HCT116 (cell line): ENCODE results near the gene COG5. TPM values are rescaled to one million over a fixed set of nuclear protein-coding genes. Genes with fewer than 3 reads are reported as not detected.

Source experiments
- ATAC-seq: fragments of 200-7000 bp; cut with Tn5 transposase; 2 replicates; pipeline ENCODE4 v1.9.1; 2020; ENCODE audit warnings: mild to moderate bottlenecking, moderate library complexity
- BruUV-seq: library from RNA; stranded (reverse); fragments of 400-500 nt; replicated peaks from 2 replicates; lab custom pipeline; 2021; lab: Mats Ljungman, UMichigan
- CTCF ChIA-PET: fragments of 300-600 bp; sonication (Branson Sonifier 250); formaldehyde crosslinking; loops from one replicate; lab custom pipeline; 2021; ENCODE audit warnings: antibody characterized with exemption; lab: Charles Lee
- POLR2A ChIA-PET: fragments of 300-600, 350-600 bp; sonication (Branson Sonifier 250); formaldehyde crosslinking; loops from one replicate; lab custom pipeline; 2021; ENCODE audit warnings: antibody characterized with exemption; lab: Charles Lee
- RAD21 ChIA-PET, 2 experiments: fragments of 300-600 bp; sonication (Branson Sonifier 250); formaldehyde crosslinking; loops; one replicate each; lab custom pipeline; 2023; ENCODE audit warnings: low total read pairs in 2 of 2; ENCODE audit not compliant: uncharacterized antibody in 2 of 2, unreplicated experiment in 2 of 2, low non-redundant PET in 1 of 2; lab: Charles Lee
- DNase-seq: peaks from one replicate; pipeline ENCODE4 v3.0.0-alpha.2; 2010; ENCODE audit warnings: low read depth, low spot score
- H2AFZ ChIP-seq: fragments of 200-600 bp; shearing (Covaris generic), sonication (generic); 2 replicates; pipeline ENCODE4 v1.6.1; 2017; ENCODE audit warnings: low read depth, mixed run types, mixed read lengths, antibody characterized with exemption, low read length; ENCODE audit not compliant: poor library complexity, severe bottlenecking
- H3K27ac ChIP-seq: 2 replicates; pipeline ENCODE4 v1.5.1; 2012; ENCODE audit warnings: low read depth, low read length
- H3K27me3 ChIP-seq: fragments of 200-600 bp; sonication (generic); 2 replicates; pipeline ENCODE4 v1.6.1; 2016; ENCODE audit warnings: mixed run types, low read length, mixed read lengths; ENCODE audit not compliant: insufficient read depth
- H3K36me3 ChIP-seq, 2 experiments: fragments of 200-500 bp in 1 of 2; fragments of 200-600 bp in 1 of 2; sonication (Bioruptor generic) in 1 of 2; sonication (generic) in 1 of 2; 2 replicates each; pipeline versions ENCODE4 v1.5.1 to v1.6.1; 2014 to 2016; ENCODE audit warnings: low read length in 2 of 2, inconsistent platforms in 1 of 2, mixed read lengths in 1 of 2, mixed run types in 1 of 2; ENCODE audit not compliant: insufficient read depth in 2 of 2, control insufficient read depth in 1 of 2
- H3K4me1 ChIP-seq, 2 experiments: fragments of 200-600 bp in 1 of 2; sonication (generic) in 1 of 2; 2 replicates each; pipeline versions ENCODE4 v1.5.1 to v1.6.1; 2012 to 2017; ENCODE audit warnings: low read length in 2 of 2, inconsistent platforms in 1 of 2, mild to moderate bottlenecking in 1 of 2, mixed read lengths in 1 of 2, mixed run types in 1 of 2, moderate library complexity in 1 of 2; ENCODE audit not compliant: insufficient read depth in 2 of 2, control insufficient read depth in 1 of 2
- H3K4me2 ChIP-seq: fragments of 200-600 bp; sonication (generic); 2 replicates; pipeline ENCODE4 v1.6.1; 2017; ENCODE audit warnings: mixed run types, low read length, mixed read lengths
- H3K4me3 ChIP-seq, 2 experiments: fragments of 200-600 bp in 1 of 2; sonication (generic) in 1 of 2; replicated peaks in 1 of 2; 2 replicates each; pipeline ENCODE4 v1.5.1; 2011 to 2016; ENCODE audit warnings: low read length in 2 of 2, control low read depth in 1 of 2, low read depth in 1 of 2, mild to moderate bottlenecking in 1 of 2, mixed read lengths in 1 of 2, mixed run types in 1 of 2
- H3K79me2 ChIP-seq: fragments of 200-600 bp; sonication (generic); 2 replicates; pipeline ENCODE4 v1.6.1; 2017; ENCODE audit warnings: mild to moderate bottlenecking, mixed run types, low read length, moderate library complexity, mixed read lengths; ENCODE audit not compliant: insufficient read depth
- H3K9ac ChIP-seq: fragments of 200-600 bp; sonication (generic); 2 replicates; pipeline ENCODE4 v1.6.1; 2016; ENCODE audit warnings: low read length, mixed read lengths
- H3K9me2 ChIP-seq: fragments of 200-600 bp; sonication (generic), shearing (Covaris generic); 2 replicates; pipeline ENCODE4 v1.6.1; 2017; ENCODE audit warnings: mixed run types, mild to moderate bottlenecking, moderate library complexity; ENCODE audit not compliant: insufficient read depth
- H3K9me3 ChIP-seq, 2 experiments: fragments of 200-500 bp in 1 of 2; fragments of 200-600 bp in 1 of 2; sonication (Bioruptor generic) in 1 of 2; sonication (generic) in 1 of 2; 2 replicates each; pipeline ENCODE4 v1.6.1; 2014 to 2017; ENCODE audit warnings: low read length in 2 of 2, mixed read lengths in 2 of 2, inconsistent platforms in 1 of 2, low read depth in 1 of 2, mild to moderate bottlenecking in 1 of 2, mixed run types in 1 of 2, moderate library complexity in 1 of 2; ENCODE audit not compliant: control insufficient read depth in 1 of 2, insufficient read depth in 1 of 2
- H4K20me1 ChIP-seq: fragments of 200-600 bp; sonication (generic), shearing (Covaris generic); 2 replicates; pipeline ENCODE4 v1.6.1; 2017; ENCODE audit warnings: mixed run types, mild to moderate bottlenecking, moderate library complexity; ENCODE audit not compliant: insufficient read depth
- CBX3 ChIP-seq: IDR thresholded peaks from 2 replicates; pipeline ENCODE4 v1.6.1; 2012; ENCODE audit warnings: low read depth
- EGR1 ChIP-seq: IDR thresholded peaks from 2 replicates; pipeline ENCODE4 v1.6.1; 2012; ENCODE audit warnings: low read depth
- ELF1 ChIP-seq: IDR thresholded peaks from 2 replicates; pipeline ENCODE4 v1.6.1; 2012; ENCODE audit warnings: low read depth, borderline replicate concordance
- EZH2 ChIP-seq: fragments of 200-600 bp; sonication (generic); IDR thresholded peaks from 2 replicates; pipeline ENCODE4 v1.6.1; 2017; ENCODE audit warnings: antibody characterized with exemption, mixed run types
- EZH2phosphoT487 ChIP-seq: fragments of 200-600 bp; IDR thresholded peaks from 2 replicates; pipeline ENCODE4 v1.6.1; 2018; ENCODE audit warnings: antibody characterized with exemption, borderline replicate concordance
- JUND ChIP-seq: IDR thresholded peaks from 2 replicates; pipeline ENCODE4 v1.6.1; 2012
- POLR2A ChIP-seq: IDR thresholded peaks from 2 replicates; pipeline ENCODE4 v1.7.0; 2011; ENCODE audit warnings: borderline replicate concordance; ENCODE audit not compliant: insufficient read depth, insufficient read length; ENCODE audit errors: extremely low read depth
- SIN3A ChIP-seq: IDR thresholded peaks from 2 replicates; pipeline ENCODE4 v1.6.1; 2012; ENCODE audit warnings: low read depth
- TCF7L2 ChIP-seq: IDR thresholded peaks from 2 replicates; pipeline ENCODE4 v1.7.0; 2011; ENCODE audit warnings: borderline replicate concordance, inconsistent platforms; ENCODE audit not compliant: insufficient read depth, insufficient read length; ENCODE audit errors: extremely low read depth
- ZFX ChIP-seq: fragments of 450-650 bp; IDR thresholded peaks from 2 replicates; pipeline ENCODE4 v1.6.1; 2017
- intact Hi-C: fragments of 100-400 bp; cut with micrococcal nuclease; formaldehyde crosslinking; loops from 2 replicates; pipeline ENCODE4 v1.10.0; 2022
- total RNA-seq: library from RNA; stranded (reverse); gene quantifications from one replicate; pipeline ENCODE4 v1.2.1, GENCODE V29; 2021; ENCODE audit not compliant: unreplicated experiment
- TF ChIP-seq, protein P1 (sequence below), 3 experiments: fragments of 200-600 bp in 1 of 3; sonication (generic) in 1 of 3; IDR thresholded peaks in 2 of 3; conservative IDR thresholded peaks in 1 of 3; 2 replicates each; pipeline ENCODE4 v1.5.1; 2012 to 2017; ENCODE audit warnings: low read depth in 2 of 3, low read length in 2 of 3, antibody characterized with exemption in 1 of 3, borderline replicate concordance in 1 of 3, control low read depth in 1 of 3, mild to moderate bottlenecking in 1 of 3, mixed read lengths in 1 of 3, mixed run types in 1 of 3, moderate library complexity in 1 of 3; ENCODE audit not compliant: insufficient read depth in 1 of 3
- TF ChIP-seq, protein P2 (sequence below): IDR thresholded peaks from 2 replicates; pipeline ENCODE4 v1.6.1; 2012; ENCODE audit warnings: low read depth
- TF ChIP-seq, protein P3 (sequence below): IDR thresholded peaks from 2 replicates; pipeline ENCODE4 v1.6.1; 2012

Gene COG5
- total RNA-seq, 1 experiment from 2014 or later = 30.7 TPM

DNA sequence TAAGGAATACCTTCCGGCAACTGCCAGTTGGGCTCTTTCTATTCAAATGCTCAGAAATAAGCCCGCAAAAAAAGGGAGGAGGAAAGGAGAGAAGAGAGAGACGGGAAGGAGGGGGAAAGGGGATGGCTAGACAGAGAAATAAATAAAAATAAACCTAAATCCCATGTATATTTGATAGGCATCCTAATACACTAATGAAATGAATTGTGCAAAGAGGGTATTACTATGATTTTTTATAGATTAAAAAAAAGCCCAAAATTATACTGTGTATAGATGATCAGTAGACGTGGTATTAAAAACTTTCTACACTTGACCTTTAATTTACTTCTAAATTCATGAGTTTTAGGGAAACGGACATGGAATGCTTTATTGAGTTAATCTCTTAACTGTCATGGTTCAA lies 305.0 kb downstream of the COG5 start:
- ChIA-PET POLR2A (no interaction called here), CTCF (no interaction called here), RAD21 (no interaction called here)
- intact Hi-C loops = loop anchor here (10.0 kb wide), 1 partner anchor 336 kb away; no protein-coding TSS in a partner anchor
- Histone ChIP-seq H3K36me3 (no peaks in the 10 kb centered on the region), H3K9ac (no peak overlapping the region), H3K79me2 (no peaks in the 10 kb centered on the region), H3K27me3 (no peaks in the 10 kb centered on the region), H3K9me3 (no peaks in the 10 kb centered on the region), H3K4me2 (no peak overlapping the region), H3K27ac (no peak overlapping the region), H4K20me1 (no peaks in the 10 kb centered on the region), H3K4me3 (no peak overlapping the region), H3K9me2 (no peaks in the 10 kb centered on the region), H3K4me1 (no peaks in the 10 kb centered on the region), H2AFZ (no peak overlapping the region)
- no peak for ATAC-seq
- BruUV-seq = no TSS peak
- no peak for DNase-seq
- TF ChIP-seq, protein P1, sequence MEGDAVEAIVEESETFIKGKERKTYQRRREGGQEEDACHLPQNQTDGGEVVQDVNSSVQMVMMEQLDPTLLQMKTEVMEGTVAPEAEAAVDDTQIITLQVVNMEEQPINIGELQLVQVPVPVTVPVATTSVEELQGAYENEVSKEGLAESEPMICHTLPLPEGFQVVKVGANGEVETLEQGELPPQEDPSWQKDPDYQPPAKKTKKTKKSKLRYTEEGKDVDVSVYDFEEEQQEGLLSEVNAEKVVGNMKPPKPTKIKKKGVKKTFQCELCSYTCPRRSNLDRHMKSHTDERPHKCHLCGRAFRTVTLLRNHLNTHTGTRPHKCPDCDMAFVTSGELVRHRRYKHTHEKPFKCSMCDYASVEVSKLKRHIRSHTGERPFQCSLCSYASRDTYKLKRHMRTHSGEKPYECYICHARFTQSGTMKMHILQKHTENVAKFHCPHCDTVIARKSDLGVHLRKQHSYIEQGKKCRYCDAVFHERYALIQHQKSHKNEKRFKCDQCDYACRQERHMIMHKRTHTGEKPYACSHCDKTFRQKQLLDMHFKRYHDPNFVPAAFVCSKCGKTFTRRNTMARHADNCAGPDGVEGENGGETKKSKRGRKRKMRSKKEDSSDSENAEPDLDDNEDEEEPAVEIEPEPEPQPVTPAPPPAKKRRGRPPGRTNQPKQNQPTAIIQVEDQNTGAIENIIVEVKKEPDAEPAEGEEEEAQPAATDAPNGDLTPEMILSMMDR (IDR thresholded peaks at IDR 0.05 in 2 of 3, conservative IDR thresholded peaks at IDR 0.05 in 1 of 3; ENCODE audit: borderline replicate concordance in 1 of 3, insufficient read depth in 1 of 3, low read depth in 2 of 3, low read length in 2 of 3) = no peak
- no peak for TF ChIP-seq TCF7L2
- no peak for TF ChIP-seq CBX3
- TF ChIP-seq SIN3A = no peak
- no peak for TF ChIP-seq JUND
- no peak for TF ChIP-seq ZFX
- TF ChIP-seq EGR1 = no peak
- TF ChIP-seq, protein P2, sequence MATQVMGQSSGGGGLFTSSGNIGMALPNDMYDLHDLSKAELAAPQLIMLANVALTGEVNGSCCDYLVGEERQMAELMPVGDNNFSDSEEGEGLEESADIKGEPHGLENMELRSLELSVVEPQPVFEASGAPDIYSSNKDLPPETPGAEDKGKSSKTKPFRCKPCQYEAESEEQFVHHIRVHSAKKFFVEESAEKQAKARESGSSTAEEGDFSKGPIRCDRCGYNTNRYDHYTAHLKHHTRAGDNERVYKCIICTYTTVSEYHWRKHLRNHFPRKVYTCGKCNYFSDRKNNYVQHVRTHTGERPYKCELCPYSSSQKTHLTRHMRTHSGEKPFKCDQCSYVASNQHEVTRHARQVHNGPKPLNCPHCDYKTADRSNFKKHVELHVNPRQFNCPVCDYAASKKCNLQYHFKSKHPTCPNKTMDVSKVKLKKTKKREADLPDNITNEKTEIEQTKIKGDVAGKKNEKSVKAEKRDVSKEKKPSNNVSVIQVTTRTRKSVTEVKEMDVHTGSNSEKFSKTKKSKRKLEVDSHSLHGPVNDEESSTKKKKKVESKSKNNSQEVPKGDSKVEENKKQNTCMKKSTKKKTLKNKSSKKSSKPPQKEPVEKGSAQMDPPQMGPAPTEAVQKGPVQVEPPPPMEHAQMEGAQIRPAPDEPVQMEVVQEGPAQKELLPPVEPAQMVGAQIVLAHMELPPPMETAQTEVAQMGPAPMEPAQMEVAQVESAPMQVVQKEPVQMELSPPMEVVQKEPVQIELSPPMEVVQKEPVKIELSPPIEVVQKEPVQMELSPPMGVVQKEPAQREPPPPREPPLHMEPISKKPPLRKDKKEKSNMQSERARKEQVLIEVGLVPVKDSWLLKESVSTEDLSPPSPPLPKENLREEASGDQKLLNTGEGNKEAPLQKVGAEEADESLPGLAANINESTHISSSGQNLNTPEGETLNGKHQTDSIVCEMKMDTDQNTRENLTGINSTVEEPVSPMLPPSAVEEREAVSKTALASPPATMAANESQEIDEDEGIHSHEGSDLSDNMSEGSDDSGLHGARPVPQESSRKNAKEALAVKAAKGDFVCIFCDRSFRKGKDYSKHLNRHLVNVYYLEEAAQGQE = no peak
- no peak for TF ChIP-seq POLR2A
- no peak for TF ChIP-seq EZH2phosphoT487
- TF ChIP-seq, protein P3, sequence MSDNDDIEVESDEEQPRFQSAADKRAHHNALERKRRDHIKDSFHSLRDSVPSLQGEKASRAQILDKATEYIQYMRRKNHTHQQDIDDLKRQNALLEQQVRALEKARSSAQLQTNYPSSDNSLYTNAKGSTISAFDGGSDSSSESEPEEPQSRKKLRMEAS = no peak
- TF ChIP-seq EZH2 = no peak
- TF ChIP-seq ELF1 = no peak
